SU-DHL-6 (cell line): ENCODE measurements around the gene TM4SF1.

ENCODE experiments used
- H2AFZ ChIP-seq: fragments of 200-600 bp; sonication (generic); 2 replicates; pipeline ENCODE4 v1.6.1; 2014; ENCODE audit warnings: low read depth, mild to moderate bottlenecking, moderate library complexity, mixed read lengths, antibody characterized with exemption, low read length; ENCODE audit not compliant: severe bottlenecking
- H3F3A ChIP-seq: fragments of 200-600 bp; shearing (Covaris generic); 2 replicates; pipeline ENCODE4 v1.6.0; 2016; ENCODE audit warnings: antibody characterized with exemption, mild to moderate bottlenecking; ENCODE audit not compliant: insufficient read depth
- H3K27ac ChIP-seq: fragments of 200-600 bp; sonication (generic); 2 replicates; pipeline ENCODE4 v1.5.1; 2016; ENCODE audit warnings: low read depth, mild to moderate bottlenecking, low read length, moderate library complexity, mixed read lengths
- H3K27me3 ChIP-seq: fragments of 200-600 bp; sonication (generic), shearing (Covaris generic); 2 replicates; pipeline ENCODE4 v1.6.0; 2014; ENCODE audit warnings: mild to moderate bottlenecking, low read length
- H3K36me3 ChIP-seq: fragments of 200-600 bp; sonication (generic); 2 replicates; pipeline ENCODE4 v1.6.1; 2014; ENCODE audit warnings: mild to moderate bottlenecking, low read length, mixed read lengths
- H3K4me2 ChIP-seq: fragments of 300-600, 200-600 bp; shearing (Covaris generic), sonication (generic); 2 replicates; pipeline ENCODE4 v1.6.0; 2014; ENCODE audit warnings: low read length, low read depth, mild to moderate bottlenecking; ENCODE audit not compliant: poor library complexity, severe bottlenecking
- H3K4me3 ChIP-seq: fragments of 200-600 bp; sonication (generic); 2 replicates; pipeline ENCODE4 v1.5.1; 2014; ENCODE audit warnings: antibody characterized with exemption, low read length, mild to moderate bottlenecking, mixed read lengths; ENCODE audit not compliant: insufficient read depth, poor library complexity, severe bottlenecking
- H3K79me2 ChIP-seq: fragments of 200-600 bp; sonication (generic); 2 replicates; pipeline ENCODE4 v1.6.1; 2014; ENCODE audit warnings: mild to moderate bottlenecking, low read length, moderate library complexity; ENCODE audit not compliant: insufficient read depth
- H3K9ac ChIP-seq: fragments of 200-600 bp; sonication (generic); 2 replicates; pipeline ENCODE4 v1.7.0; 2014; ENCODE audit warnings: mild to moderate bottlenecking, low read length
- H3K9me2 ChIP-seq: fragments of 200-600 bp; sonication (generic); replicated peaks from 2 replicates; pipeline ENCODE4 v1.6.1; 2014; ENCODE audit warnings: low read length; ENCODE audit not compliant: insufficient read depth
- H3K9me3 ChIP-seq: fragments of 200-600 bp; sonication (generic); 2 replicates; pipeline ENCODE4 v1.6.1; 2014; ENCODE audit warnings: low read length, mixed read lengths; ENCODE audit not compliant: insufficient read depth
- H4K20me1 ChIP-seq: fragments of 200-600 bp; sonication (generic); 2 replicates; pipeline ENCODE4 v1.6.1; 2014; ENCODE audit warnings: low read depth, mild to moderate bottlenecking, antibody characterized with exemption, low read length, moderate library complexity, mixed read lengths
- CTCF ChIP-seq: fragments of 200-600 bp; sonication (generic); IDR thresholded peaks from one replicate; pipeline ENCODE4 v1.5.1; 2017; ENCODE audit warnings: antibody characterized with exemption, mild to moderate bottlenecking, low read length, moderate library complexity; ENCODE audit not compliant: insufficient read depth, poor library complexity, severe bottlenecking
- EZH2phosphoT487 ChIP-seq: fragments of 200-600 bp; sonication (generic), shearing (Covaris generic); conservative IDR thresholded peaks from 2 replicates; pipeline ENCODE4 v1.6.1; 2018; ENCODE audit warnings: mild to moderate bottlenecking, antibody characterized with exemption, low read length, moderate library complexity, mixed read lengths

The TM4SF1 gene

GRCh38 chr3:149415484-149415883, 38.0 kb upstream of the TM4SF1 start:
- H3K4me2 ChIP-seq, result no peak overlapping the region
- H3K4me3 ChIP-seq, result no peak overlapping the region
- no peak for TF ChIP-seq EZH2phosphoT487
- no peak for TF ChIP-seq CTCF
- no peak overlapping the region for H3K27ac ChIP-seq
- no peaks in the 10 kb centered on the region for H3K79me2 ChIP-seq
- H3K9ac ChIP-seq, result no peak overlapping the region
- H4K20me1 ChIP-seq, result no peaks in the 10 kb centered on the region
- no peaks in the 10 kb centered on the region for H3K36me3 ChIP-seq
- H3F3A ChIP-seq, result no peaks in the 10 kb centered on the region
- H3K9me3 ChIP-seq, result no peaks in the 10 kb centered on the region
- no peak overlapping the region for H2AFZ ChIP-seq
- no peaks in the 10 kb centered on the region for H3K27me3 ChIP-seq
- no peaks in the 10 kb centered on the region for H3K9me2 ChIP-seq

- Histone ChIP-seq H3F3A (no peaks in the 10 kb centered on the region), H3K27me3 (no peaks in the 10 kb centered on the region), H3K4me3 (no peak overlapping the region), H3K9ac (no peak overlapping the region), H2AFZ (no peak overlapping the region), H3K36me3 (no peaks in the 10 kb centered on the region), H3K27ac (no peak overlapping the region), H4K20me1 (no peaks in the 10 kb centered on the region), H3K79me2 (no peaks in the 10 kb centered on the region), H3K4me2 (no peak overlapping the region), H3K9me2 (no peaks in the 10 kb centered on the region), H3K9me3 (no peaks in the 10 kb centered on the region)
- no peak for TF ChIP-seq EZH2phosphoT487
- no peak for TF ChIP-seq CTCF
Measured at GRCh38 chr3:149414557-149415231, 37.2 kb upstream of the TM4SF1 start.

GRCh38 chr3:149411583-149411982, 34.1 kb upstream of the TM4SF1 start:
- Histone ChIP-seq H3F3A (no peaks in the 10 kb centered on the region), H3K4me3 (no peak overlapping the region), H3K27me3 (no peaks in the 10 kb centered on the region), H3K27ac (no peak overlapping the region), H3K9ac (no peak overlapping the region), H3K36me3 (no peaks in the 10 kb centered on the region), H3K4me2 (no peak overlapping the region), H4K20me1 (no peaks in the 10 kb centered on the region), H3K9me3 (no peaks in the 10 kb centered on the region), H3K9me2 (no peaks in the 10 kb centered on the region), H3K79me2 (no peaks in the 10 kb centered on the region), H2AFZ (no peak overlapping the region)
- TF ChIP-seq CTCF, result no peak
- TF ChIP-seq EZH2phosphoT487, result no peak
